Mononuclear cell (primary cell): ENCODE measurements around the gene RGS9BP. TPM values are rescaled to one million over a fixed set of nuclear protein-coding genes. Genes with fewer than 3 reads are reported as not detected.
"Not testable (repeated sequence)": the region's sequence is repeated elsewhere in the genome, so short reads cannot be mapped to it uniquely, and the experiment has no call there.

Experiments
- H3K27me3 ChIP-seq: 2 replicates; pipeline ENCODE4 v1.6.0; 2011; ENCODE audit warnings: low read length, control low read depth; ENCODE audit not compliant: insufficient read depth
- H3K4me1 ChIP-seq: 2 replicates; pipeline ENCODE4 v1.5.1; 2011; ENCODE audit warnings: mild to moderate bottlenecking, low read length, control low read depth; ENCODE audit not compliant: insufficient read depth
- H3K4me3 ChIP-seq: 2 replicates; pipeline ENCODE4 v1.5.1; 2011; ENCODE audit warnings: mild to moderate bottlenecking, low read length, moderate library complexity
- H3K9me3 ChIP-seq: 2 replicates; pipeline ENCODE4 v1.5.1; 2011; ENCODE audit warnings: low read depth, mild to moderate bottlenecking, control low read depth, low read length
- total RNA-seq: library from RNA; depleted of rRNA; stranded (reverse); fragments of >200 nt; gene quantifications from one replicate; pipeline ENCODE4 v1.2.3, GENCODE V29; 2012

RGS9BP gene
- total RNA-seq, 1 donor: 0.10 TPM

GRCh38 chr19:32656379-32656778 lies 19.3 kb upstream of the RGS9BP start:
- H3K27me3 ChIP-seq, H3K4me1 ChIP-seq, H3K9me3 ChIP-seq, H3K4me3 ChIP-seq: not testable (repeated sequence)

- Histone ChIP-seq H3K9me3 (no peaks in the 10 kb centered on the region), H3K27me3 (no peaks in the 10 kb centered on the region), H3K4me3 (no peak overlapping the region), H3K4me1 (peaks cover 14% of the 10 kb centered on the region)
Measured at GRCh38 chr19:32658075-32658474, 17.6 kb upstream of the RGS9BP start.

- H3K4me1 ChIP-seq: peaks cover 15% of the 10 kb centered on the region
- no peaks in the 10 kb centered on the region for H3K27me3 ChIP-seq
- H3K4me3 ChIP-seq: no peak overlapping the region
- no peaks in the 10 kb centered on the region for H3K9me3 ChIP-seq
Measured at GRCh38 chr19:32658527-32658926, 17.1 kb upstream of the RGS9BP start.

DNA sequence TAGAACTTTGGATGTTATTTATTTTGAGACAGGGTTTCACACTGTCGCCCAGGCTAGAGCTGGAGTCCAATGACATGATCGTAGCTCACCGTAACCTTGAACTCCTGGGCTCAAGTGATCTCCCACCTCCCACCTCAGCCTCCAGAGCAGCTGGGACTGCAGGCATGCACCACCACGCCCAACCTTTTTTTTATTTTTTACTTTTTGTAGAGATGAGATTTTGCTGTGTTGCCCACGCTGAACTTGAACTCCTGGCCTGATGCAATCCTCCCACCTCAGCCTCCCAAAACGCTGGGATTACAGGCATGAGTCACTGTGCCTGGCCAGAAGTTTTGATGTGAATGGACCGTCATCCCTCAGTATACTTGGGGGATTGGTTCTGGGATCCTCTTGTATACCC lies 14.3 kb upstream of the RGS9BP start:
- H3K4me1 ChIP-seq: peaks cover 15% of the 10 kb centered on the region

GRCh38 chr19:32662186-32662585 lies 13.5 kb upstream of the RGS9BP start:
- peaks cover 15% of the 10 kb centered on the region for H3K4me1 ChIP-seq
- no peaks in the 10 kb centered on the region for H3K27me3 ChIP-seq
- no peaks in the 10 kb centered on the region for H3K9me3 ChIP-seq
- H3K4me3 ChIP-seq: no peak overlapping the region

More for the DNA sequence above, 14.3 kb upstream of the RGS9BP start:
- Histone ChIP-seq H3K27me3 (no peaks in the 10 kb centered on the region), H3K9me3 (no peaks in the 10 kb centered on the region), H3K4me3 (no peak overlapping the region)

DNA sequence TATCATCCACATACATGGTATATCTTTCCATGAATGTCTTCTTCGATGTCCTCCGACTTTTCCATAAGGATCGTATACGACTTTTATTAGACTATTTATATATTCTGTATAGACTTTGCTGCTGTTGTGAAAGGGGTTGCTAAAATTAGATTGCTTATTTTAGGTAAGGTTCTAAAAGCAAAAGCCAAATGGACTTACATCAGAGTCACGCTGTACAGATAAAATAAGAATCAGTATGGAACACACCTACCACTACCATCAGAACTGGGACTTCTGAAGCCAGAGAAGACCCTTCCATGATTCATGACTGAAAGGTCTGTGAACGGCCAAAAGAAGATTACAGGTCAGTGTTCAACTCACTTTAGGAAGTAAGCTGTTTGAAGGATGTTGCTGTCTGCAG lies 9.6 kb upstream of the RGS9BP start:
- peaks cover 31% of the 10 kb centered on the region for H3K4me1 ChIP-seq
- H3K4me3 ChIP-seq: no peak overlapping the region
- H3K9me3 ChIP-seq: no peaks in the 10 kb centered on the region
- no peaks in the 10 kb centered on the region for H3K27me3 ChIP-seq

DNA sequence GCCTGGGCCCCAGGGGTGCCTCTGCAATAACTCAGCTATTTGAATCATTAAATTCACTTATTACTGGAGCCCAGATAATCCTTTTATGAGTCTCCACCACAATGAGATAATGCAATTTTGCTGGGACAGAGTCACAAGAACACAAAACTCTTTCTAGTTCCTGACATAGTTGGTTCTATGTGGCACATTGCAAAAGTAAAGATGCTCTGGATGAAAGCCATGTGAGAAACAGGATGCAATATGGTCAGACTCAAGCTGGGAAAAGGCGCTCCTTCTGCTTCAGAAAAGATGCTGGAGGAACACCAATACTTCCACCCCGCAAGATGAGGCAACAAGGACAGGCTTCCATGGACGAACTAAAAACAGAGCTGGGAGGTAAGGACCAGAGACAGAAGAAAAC lies 6.3 kb upstream of the RGS9BP start:
- Histone ChIP-seq H3K4me3 (no peak overlapping the region), H3K4me1 (peaks cover 45% of the 10 kb centered on the region), H3K9me3 (no peaks in the 10 kb centered on the region), H3K27me3 (no peaks in the 10 kb centered on the region)

- Histone ChIP-seq H3K4me1 (peaks cover 64% of the 10 kb centered on the region), H3K4me3 (no peak overlapping the region), H3K9me3 (no peaks in the 10 kb centered on the region), H3K27me3 (peaks cover 6% of the 10 kb centered on the region)
Measured at GRCh38 chr19:32671883-32672593, 3.6 kb upstream of the RGS9BP start.

DNA sequence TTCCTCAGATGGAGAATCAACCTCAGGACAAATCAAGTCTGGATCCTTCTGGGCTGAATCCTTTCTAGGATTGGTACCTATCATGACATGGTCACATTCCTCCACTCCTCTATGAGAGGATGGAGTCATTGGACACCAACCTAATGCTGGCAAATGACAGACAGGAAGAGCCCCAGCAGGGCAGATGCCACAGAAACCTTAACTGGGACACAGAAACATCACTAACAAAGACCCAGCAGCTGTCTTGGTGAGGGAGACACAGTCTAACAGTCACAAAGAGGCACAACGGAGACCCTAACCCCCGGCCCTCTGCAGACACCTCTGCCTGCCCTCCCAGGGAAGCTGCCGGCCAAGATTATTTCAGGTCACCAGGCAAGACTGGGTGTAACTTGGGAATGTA lies 2.8 kb upstream of the RGS9BP start:
- Histone ChIP-seq H3K4me3 (no peak overlapping the region), H3K4me1 (peaks cover 65% of the 10 kb centered on the region), H3K27me3 (peaks cover 14% of the 10 kb centered on the region), H3K9me3 (no peaks in the 10 kb centered on the region)

- Histone ChIP-seq H3K27me3 (peaks cover 15% of the 10 kb centered on the region), H3K4me1 (peaks cover 59% of the 10 kb centered on the region), H3K9me3 (no peaks in the 10 kb centered on the region), H3K4me3 (no peak overlapping the region)
Measured at GRCh38 chr19:32673573-32673972, 2.1 kb upstream of the RGS9BP start.

- peak overlapping the region; percentile 78 for H3K4me3 ChIP-seq
- H3K4me1 ChIP-seq: peaks cover 59% of the 10 kb centered on the region
- peaks cover 15% of the 10 kb centered on the region for H3K27me3 ChIP-seq
- no peaks in the 10 kb centered on the region for H3K9me3 ChIP-seq
Measured at GRCh38 chr19:32674153-32674930, 1.3 kb upstream of the RGS9BP start.

DNA sequence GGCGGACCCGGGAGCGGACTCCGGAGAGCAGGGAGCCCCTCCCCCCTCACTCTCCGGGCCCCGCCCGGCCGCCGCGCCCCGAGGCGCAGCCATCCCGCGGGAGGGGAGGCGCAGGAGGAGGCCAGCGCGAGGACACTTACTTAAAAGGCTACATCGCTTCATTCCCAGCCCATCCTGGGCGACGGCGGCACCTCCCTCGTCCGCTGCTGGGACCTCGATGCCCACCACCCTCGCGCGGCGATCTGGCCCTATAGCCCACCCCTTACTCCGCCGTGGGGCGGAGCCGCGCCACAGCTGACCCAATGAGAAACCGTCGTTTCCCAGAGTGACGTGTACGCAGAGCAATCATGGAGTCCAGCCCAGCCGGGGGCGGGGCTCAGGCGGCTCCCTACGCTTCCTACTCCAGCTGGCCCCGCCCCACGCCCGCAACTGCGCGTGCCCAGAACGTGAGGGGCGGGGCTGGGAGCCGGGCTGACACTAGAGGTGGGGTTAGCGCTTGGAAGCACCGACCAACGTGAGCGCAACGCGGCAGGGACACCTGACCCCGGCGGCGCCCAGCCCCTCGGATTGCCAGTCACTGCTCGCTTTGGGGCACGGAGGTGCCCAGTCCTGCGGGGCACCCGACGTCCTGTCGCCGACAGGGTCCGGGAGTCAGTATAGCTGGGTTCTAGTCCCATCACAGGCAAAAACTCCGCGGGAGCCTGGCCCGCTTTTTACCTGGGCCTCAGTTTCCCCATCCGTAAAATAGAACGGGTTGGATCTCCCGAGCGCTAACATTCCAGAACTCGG lies 523 bp upstream of the RGS9BP start, which contains the start of gene ANKRD27:
TSS of gene ANKRD27 (minus strand) at position 250 of the 789 bp plus-strand sequence. CDS start 16,165 bp downstream, outside the sequence.
- Histone ChIP-seq H3K9me3 (no peaks in the 10 kb centered on the region), H3K4me3 (peak within 1 kb of the TSS; percentile 78), H3K27me3 (peaks cover 15% of the 10 kb centered on the region), H3K4me1 (peaks cover 52% of the 10 kb centered on the region)

DNA sequence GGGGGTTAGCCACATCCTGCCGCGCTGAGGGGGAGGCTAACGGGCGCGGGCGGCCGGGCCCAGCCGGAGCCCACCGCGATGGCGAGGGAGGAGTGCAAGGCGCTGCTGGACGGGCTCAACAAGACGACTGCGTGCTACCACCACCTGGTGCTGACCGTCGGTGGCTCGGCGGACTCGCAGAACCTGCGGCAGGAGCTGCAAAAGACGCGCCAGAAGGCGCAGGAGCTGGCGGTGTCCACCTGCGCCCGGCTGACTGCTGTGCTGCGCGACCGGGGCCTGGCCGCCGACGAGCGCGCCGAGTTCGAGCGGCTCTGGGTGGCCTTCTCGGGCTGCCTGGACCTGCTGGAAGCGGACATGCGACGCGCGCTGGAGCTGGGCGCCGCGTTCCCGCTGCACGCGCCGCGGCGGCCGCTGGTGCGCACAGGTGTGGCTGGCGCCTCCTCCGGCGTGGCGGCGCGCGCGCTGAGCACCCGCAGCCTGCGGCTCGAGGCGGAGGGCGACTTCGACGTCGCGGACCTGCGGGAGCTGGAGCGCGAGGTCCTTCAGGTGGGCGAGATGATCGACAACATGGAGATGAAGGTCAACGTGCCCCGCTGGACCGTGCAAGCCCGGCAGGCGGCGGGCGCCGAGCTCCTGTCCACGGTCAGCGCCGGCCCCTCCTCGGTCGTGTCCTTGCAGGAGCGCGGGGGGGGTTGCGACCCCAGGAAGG lies 692 bp downstream of the RGS9BP start:
- no peaks in the 10 kb centered on the region for H3K9me3 ChIP-seq
- peak overlapping the region; percentile 78 for H3K4me3 ChIP-seq
- peaks cover 49% of the 10 kb centered on the region for H3K4me1 ChIP-seq
- peaks cover 15% of the 10 kb centered on the region for H3K27me3 ChIP-seq

DNA sequence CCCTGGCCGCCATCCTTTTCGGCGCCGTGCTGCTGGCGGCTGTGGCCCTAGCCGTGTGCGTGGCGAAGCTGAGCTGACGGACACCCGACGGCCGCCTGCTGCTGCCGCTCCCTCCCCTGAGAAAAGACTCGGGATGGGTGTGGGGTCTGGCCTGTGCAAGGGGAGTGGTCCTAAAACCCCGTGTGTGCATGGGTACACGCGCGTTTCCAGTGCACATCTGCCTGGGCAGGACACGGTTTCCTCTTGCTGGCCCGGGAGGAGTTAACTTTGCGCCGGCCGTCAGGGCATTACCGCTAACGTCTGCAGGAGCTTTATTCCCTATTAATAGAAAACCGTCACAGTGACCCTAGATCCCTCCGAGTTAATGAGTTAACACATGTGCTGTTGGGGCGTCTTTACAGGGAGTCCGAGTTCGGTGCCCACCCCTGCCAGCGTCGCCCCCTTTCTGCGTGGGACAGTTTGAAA lies 1.3 kb downstream of the RGS9BP start:
- H3K27me3 ChIP-seq: peaks cover 15% of the 10 kb centered on the region
- no peaks in the 10 kb centered on the region for H3K9me3 ChIP-seq
- H3K4me3 ChIP-seq: no peak overlapping the region
- peaks cover 44% of the 10 kb centered on the region for H3K4me1 ChIP-seq
